Osteocyte (in vitro differentiated cells): ENCODE results near the gene RIT2. TPM values are rescaled to one million over a fixed set of nuclear protein-coding genes. Genes with fewer than 3 reads are reported as not detected.

Experiments
- DNase-seq: peaks from one replicate; pipeline ENCODE4 v3.0.0; 2021; ENCODE audit warnings: mixed read lengths; ENCODE audit not compliant: unreplicated experiment; ENCODE audit errors: extremely low spot score
- H3K27ac Mint-ChIP-seq: one replicate; pipeline ENCODE4 v1.8.0; 2021; ENCODE audit warnings: mild to moderate bottlenecking, mixed read lengths; ENCODE audit not compliant: unreplicated experiment
- H3K27me3 Mint-ChIP-seq: one replicate; pipeline ENCODE4 v1.8.0; 2021; ENCODE audit warnings: mixed read lengths; ENCODE audit not compliant: unreplicated experiment
- H3K36me3 Mint-ChIP-seq: one replicate; pipeline ENCODE4 v1.8.0; 2021; ENCODE audit warnings: mixed read lengths; ENCODE audit not compliant: unreplicated experiment
- H3K4me1 Mint-ChIP-seq: one replicate; pipeline ENCODE4 v1.8.0; 2021; ENCODE audit warnings: mixed read lengths; ENCODE audit not compliant: unreplicated experiment
- H3K4me3 Mint-ChIP-seq: one replicate; pipeline ENCODE4 v1.8.0; 2021; ENCODE audit warnings: mild to moderate bottlenecking, moderate library complexity, mixed read lengths; ENCODE audit not compliant: unreplicated experiment
- H3K9me3 Mint-ChIP-seq: one replicate; pipeline ENCODE4 v1.8.0; 2021; ENCODE audit warnings: mixed read lengths; ENCODE audit not compliant: unreplicated experiment
- total RNA-seq: library from RNA; stranded (reverse); gene quantifications from 2 replicates; pipeline ENCODE4 v1.2.1, GENCODE V29; 2021
- TF ChIP-seq, protein P1 (sequence below): fragments of 200-600 bp; sonication (generic); IDR thresholded peaks from 2 replicates; pipeline ENCODE4 v1.5.0; 2021; ENCODE audit warnings: antibody characterized with exemption, mild to moderate bottlenecking, moderate library complexity

RIT2 gene
- total RNA-seq, 1 donor from 2014 or later = not detected

GRCh38 chr18:43134876-43135275, 19.4 kb upstream of the RIT2 start:
- no peaks in the 10 kb centered on the region for H3K36me3 Mint-ChIP-seq
- no peaks in the 10 kb centered on the region for H3K27me3 Mint-ChIP-seq
- no peak for DNase-seq
- TF ChIP-seq, protein P1, sequence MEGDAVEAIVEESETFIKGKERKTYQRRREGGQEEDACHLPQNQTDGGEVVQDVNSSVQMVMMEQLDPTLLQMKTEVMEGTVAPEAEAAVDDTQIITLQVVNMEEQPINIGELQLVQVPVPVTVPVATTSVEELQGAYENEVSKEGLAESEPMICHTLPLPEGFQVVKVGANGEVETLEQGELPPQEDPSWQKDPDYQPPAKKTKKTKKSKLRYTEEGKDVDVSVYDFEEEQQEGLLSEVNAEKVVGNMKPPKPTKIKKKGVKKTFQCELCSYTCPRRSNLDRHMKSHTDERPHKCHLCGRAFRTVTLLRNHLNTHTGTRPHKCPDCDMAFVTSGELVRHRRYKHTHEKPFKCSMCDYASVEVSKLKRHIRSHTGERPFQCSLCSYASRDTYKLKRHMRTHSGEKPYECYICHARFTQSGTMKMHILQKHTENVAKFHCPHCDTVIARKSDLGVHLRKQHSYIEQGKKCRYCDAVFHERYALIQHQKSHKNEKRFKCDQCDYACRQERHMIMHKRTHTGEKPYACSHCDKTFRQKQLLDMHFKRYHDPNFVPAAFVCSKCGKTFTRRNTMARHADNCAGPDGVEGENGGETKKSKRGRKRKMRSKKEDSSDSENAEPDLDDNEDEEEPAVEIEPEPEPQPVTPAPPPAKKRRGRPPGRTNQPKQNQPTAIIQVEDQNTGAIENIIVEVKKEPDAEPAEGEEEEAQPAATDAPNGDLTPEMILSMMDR = no peak
- H3K4me3 Mint-ChIP-seq = no peak overlapping the region
- H3K27ac Mint-ChIP-seq = no peak overlapping the region
- H3K9me3 Mint-ChIP-seq = peaks cover 4% of the 10 kb centered on the region
- H3K4me1 Mint-ChIP-seq = peaks cover 4% of the 10 kb centered on the region

GRCh38 chr18:43130716-43131260, 15.3 kb upstream of the RIT2 start:
- H3K9me3 Mint-ChIP-seq = no peaks in the 10 kb centered on the region
- no peak overlapping the region for H3K27ac Mint-ChIP-seq
- peaks cover 5% of the 10 kb centered on the region for H3K27me3 Mint-ChIP-seq
- TF ChIP-seq, protein P1 = no peak
- no peak for DNase-seq
- peaks cover 8% of the 10 kb centered on the region for H3K4me1 Mint-ChIP-seq
- no peaks in the 10 kb centered on the region for H3K36me3 Mint-ChIP-seq
- no peak overlapping the region for H3K4me3 Mint-ChIP-seq

DNA sequence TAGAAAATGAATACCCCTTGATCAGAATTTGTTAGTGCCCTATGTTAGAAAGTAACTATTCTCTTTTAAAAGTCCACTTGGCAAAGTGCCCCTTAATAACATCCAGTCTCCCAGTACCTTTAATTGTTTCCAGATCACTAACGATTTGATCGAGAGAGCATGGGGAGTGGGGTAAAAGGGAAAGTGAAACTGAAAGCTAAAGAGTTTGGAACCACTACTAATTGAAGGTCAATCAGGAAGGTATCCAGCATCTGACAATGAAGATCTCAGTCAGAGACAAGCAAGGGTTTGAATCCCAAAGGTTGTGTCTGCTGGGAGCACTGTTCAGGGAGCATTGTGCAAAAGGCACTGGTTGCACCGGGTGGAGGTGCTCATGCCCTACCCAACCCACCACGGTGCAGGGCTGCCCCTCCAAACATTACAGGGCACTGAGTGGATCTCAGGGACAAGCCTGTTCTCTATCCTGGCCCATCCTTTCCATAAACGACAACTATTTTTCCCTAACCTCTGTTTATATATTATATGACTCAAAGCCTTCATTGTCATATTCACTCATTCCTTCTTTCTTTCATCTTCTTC, 14.6 kb upstream of the RIT2 start:
- H3K27ac Mint-ChIP-seq = no peak overlapping the region
- peaks cover 8% of the 10 kb centered on the region for H3K4me1 Mint-ChIP-seq
- TF ChIP-seq, protein P1 = no peak
- no peaks in the 10 kb centered on the region for H3K9me3 Mint-ChIP-seq
- H3K36me3 Mint-ChIP-seq = no peaks in the 10 kb centered on the region
- H3K4me3 Mint-ChIP-seq = peak overlapping the region; percentile 65
- H3K27me3 Mint-ChIP-seq = peaks cover 9% of the 10 kb centered on the region
- DNase-seq = no peak

GRCh38 chr18:43125471-43125870, 10.0 kb upstream of the RIT2 start:
- no peak for DNase-seq
- H3K9me3 Mint-ChIP-seq = no peaks in the 10 kb centered on the region
- H3K27ac Mint-ChIP-seq = no peak overlapping the region
- peaks cover 9% of the 10 kb centered on the region for H3K27me3 Mint-ChIP-seq
- H3K36me3 Mint-ChIP-seq = no peaks in the 10 kb centered on the region
- TF ChIP-seq, protein P1 = no peak
- peaks cover 6% of the 10 kb centered on the region for H3K4me1 Mint-ChIP-seq
- H3K4me3 Mint-ChIP-seq = no peak overlapping the region

DNA sequence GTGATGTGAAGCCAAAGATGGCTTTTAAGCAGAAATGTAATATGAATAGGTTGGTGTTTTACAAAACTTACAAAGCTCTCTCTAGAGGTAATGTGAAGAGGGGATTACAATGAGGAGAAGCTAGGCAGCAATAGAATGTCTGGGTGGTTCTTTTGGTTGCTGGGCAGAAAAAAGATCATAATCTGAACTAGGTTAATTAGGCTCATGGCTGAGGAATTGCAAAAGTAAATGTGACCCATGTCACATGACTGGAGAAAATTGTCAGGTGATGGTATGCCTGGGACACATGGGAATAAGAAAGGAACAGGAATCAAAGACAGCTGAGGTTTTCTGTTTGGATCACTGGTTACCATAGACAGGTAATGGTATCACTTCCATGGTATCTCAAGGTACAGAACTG, 7.5 kb upstream of the RIT2 start:
- DNase-seq = no peak
- Mint-ChIP-seq H3K27me3 (peaks cover 11% of the 10 kb centered on the region), H3K36me3 (no peaks in the 10 kb centered on the region), H3K4me3 (no peak overlapping the region), H3K4me1 (no peaks in the 10 kb centered on the region), H3K9me3 (no peaks in the 10 kb centered on the region), H3K27ac (no peak overlapping the region)
- TF ChIP-seq, protein P1 = no peak
